Vagina (tissue), 2 donors: ENCODE results near the gene ZFAND2B.

Experiments
- POLR2A ChIP-seq, 2 donors: fragments of 450-650 bp; IDR thresholded peaks; one replicate each; pipeline ENCODE4 v1.6.1; 2017; ENCODE audit warnings: antibody characterized with exemption in 2 of 2, mild to moderate bottlenecking in 2 of 2, moderate library complexity in 2 of 2
- TF ChIP-seq, protein P1 (sequence below), 3 experiments: fragments of 450-650 bp in 2 of 3; fragments of 200-600 bp in 1 of 3; sonication (generic) in 1 of 3; IDR thresholded peaks; one replicate each; pipeline ENCODE4 v1.5.1; 2017 to 2019; ENCODE audit warnings: antibody characterized with exemption in 3 of 3, mild to moderate bottlenecking in 2 of 3, moderate library complexity in 2 of 3

DNA sequence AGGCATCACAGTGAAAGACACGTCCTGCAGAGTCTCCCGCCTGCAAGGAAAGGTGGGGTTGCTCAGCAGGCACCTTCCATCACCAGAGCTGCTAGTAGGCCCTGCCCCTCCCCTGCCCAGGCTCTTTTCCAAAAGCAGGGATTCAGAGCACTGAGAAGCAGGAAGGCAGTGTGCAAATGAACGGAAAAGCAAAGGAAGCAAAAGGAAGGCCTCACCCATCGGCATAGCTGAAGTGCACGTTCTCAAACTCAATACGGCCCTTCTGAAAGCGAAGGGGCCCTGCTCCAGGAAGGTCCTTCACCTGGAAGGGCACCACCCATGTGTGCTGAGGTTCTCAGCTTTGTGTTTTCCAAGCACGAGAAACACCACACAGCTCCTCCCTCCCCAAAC lies 6.4 kb downstream of the ZFAND2B start:
- TF ChIP-seq, protein P1, sequence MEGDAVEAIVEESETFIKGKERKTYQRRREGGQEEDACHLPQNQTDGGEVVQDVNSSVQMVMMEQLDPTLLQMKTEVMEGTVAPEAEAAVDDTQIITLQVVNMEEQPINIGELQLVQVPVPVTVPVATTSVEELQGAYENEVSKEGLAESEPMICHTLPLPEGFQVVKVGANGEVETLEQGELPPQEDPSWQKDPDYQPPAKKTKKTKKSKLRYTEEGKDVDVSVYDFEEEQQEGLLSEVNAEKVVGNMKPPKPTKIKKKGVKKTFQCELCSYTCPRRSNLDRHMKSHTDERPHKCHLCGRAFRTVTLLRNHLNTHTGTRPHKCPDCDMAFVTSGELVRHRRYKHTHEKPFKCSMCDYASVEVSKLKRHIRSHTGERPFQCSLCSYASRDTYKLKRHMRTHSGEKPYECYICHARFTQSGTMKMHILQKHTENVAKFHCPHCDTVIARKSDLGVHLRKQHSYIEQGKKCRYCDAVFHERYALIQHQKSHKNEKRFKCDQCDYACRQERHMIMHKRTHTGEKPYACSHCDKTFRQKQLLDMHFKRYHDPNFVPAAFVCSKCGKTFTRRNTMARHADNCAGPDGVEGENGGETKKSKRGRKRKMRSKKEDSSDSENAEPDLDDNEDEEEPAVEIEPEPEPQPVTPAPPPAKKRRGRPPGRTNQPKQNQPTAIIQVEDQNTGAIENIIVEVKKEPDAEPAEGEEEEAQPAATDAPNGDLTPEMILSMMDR (IDR thresholded peaks at IDR 0.05), result no peak
- no peak for TF ChIP-seq POLR2A (IDR thresholded peaks at IDR 0.05)
